KOPT-K1 (cell line): ENCODE data around the gene JDP2.

ENCODE experiments used
- H3K27ac ChIP-seq: fragments of 200-600 bp; sonication (generic); 2 replicates; pipeline ENCODE4 v1.5.1; 2016; ENCODE audit warnings: antibody characterized with exemption, mild to moderate bottlenecking, low read depth, low read length; ENCODE audit not compliant: poor library complexity, severe bottlenecking
- H3K36me3 ChIP-seq: fragments of 200-600 bp; sonication (generic); 2 replicates; pipeline ENCODE4 v1.5.1; 2017; ENCODE audit warnings: antibody characterized with exemption, mild to moderate bottlenecking, low read length, moderate library complexity; ENCODE audit not compliant: insufficient read depth
- H3K9me3 ChIP-seq: fragments of 200-600 bp; sonication (generic); 2 replicates; pipeline ENCODE4 v1.5.1; 2017; ENCODE audit warnings: antibody characterized with exemption, low read length, mild to moderate bottlenecking; ENCODE audit not compliant: insufficient read depth, poor library complexity, severe bottlenecking

The JDP2 gene

GRCh38 chr14:75399843-75400775 is 27.7 kb upstream of the JDP2 start:
- Histone ChIP-seq H3K27ac (no peak overlapping the region), H3K36me3 (no peaks in the 10 kb centered on the region), H3K9me3 (peaks cover 4% of the 10 kb centered on the region)

- Histone ChIP-seq H3K27ac (no peak overlapping the region), H3K36me3 (no peaks in the 10 kb centered on the region), H3K9me3 (peaks cover 4% of the 10 kb centered on the region)
Observed at GRCh38 chr14:75401361-75401760, 26.5 kb upstream of the JDP2 start.

- Histone ChIP-seq H3K36me3 (no peaks in the 10 kb centered on the region), H3K27ac (no peak overlapping the region), H3K9me3 (peaks cover 4% of the 10 kb centered on the region)
Observed at GRCh38 chr14:75402867-75403413, 24.9 kb upstream of the JDP2 start.

- H3K9me3 ChIP-seq, result no peaks in the 10 kb centered on the region
- no peaks in the 10 kb centered on the region for H3K36me3 ChIP-seq
- H3K27ac ChIP-seq, result no peak overlapping the region
Observed at GRCh38 chr14:75404847-75405246, 23.0 kb upstream of the JDP2 start.

- Histone ChIP-seq H3K36me3 (no peaks in the 10 kb centered on the region), H3K27ac (no peak overlapping the region), H3K9me3 (no peaks in the 10 kb centered on the region)
Observed at GRCh38 chr14:75406102-75406501, 21.7 kb upstream of the JDP2 start.

DNA sequence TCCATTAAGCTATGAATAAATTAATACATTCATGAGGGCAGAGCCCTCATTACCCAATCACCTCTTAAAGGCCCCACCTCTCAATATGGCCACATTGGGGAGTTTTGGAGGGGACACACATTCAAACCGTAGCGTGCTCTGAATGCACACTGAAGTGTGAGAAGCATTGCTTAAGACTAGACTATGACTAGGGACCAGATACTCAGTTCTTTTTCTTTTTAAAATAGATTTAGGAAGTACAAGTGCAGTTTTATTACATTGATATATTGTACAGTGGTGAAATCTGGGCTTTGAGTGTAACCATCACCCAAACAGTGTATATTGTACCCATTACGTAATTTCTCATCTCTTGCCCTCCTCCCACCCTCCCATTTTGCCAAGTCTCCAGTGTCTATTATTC is 21.0 kb upstream of the JDP2 start:
- no peaks in the 10 kb centered on the region for H3K36me3 ChIP-seq
- H3K9me3 ChIP-seq, result no peaks in the 10 kb centered on the region
- H3K27ac ChIP-seq, result no peak overlapping the region

GRCh38 chr14:75409316-75410205 is 18.3 kb upstream of the JDP2 start:
- H3K36me3 ChIP-seq, result no peaks in the 10 kb centered on the region
- H3K27ac ChIP-seq, result no peak overlapping the region

GRCh38 chr14:75411214-75411540 is 16.6 kb upstream of the JDP2 start:
- Histone ChIP-seq H3K9me3 (no peaks in the 10 kb centered on the region), H3K27ac (no peak overlapping the region), H3K36me3 (no peaks in the 10 kb centered on the region)

More at GRCh38 chr14:75409316-75410205, 18.3 kb upstream of the JDP2 start:
- H3K9me3 ChIP-seq, result no peaks in the 10 kb centered on the region

DNA sequence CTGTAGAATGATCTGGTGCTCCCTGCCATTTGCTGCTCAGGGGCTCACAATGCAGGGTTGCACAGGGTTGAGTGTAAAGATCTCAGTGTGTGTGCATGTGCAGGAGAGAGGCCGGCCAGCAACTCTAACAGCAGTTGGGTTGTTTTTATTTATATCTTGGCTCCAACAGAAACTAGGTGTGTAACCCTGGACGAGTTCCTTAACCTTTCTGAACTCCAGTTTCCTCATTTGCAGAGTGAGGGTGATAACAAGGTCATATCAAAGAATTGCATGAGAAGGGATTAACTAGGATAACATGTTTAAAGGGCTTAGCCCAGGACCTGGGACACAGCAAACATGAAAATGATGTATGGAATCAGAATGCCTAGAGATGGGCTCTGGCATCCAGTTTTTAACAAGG is 14.8 kb upstream of the JDP2 start:
- no peaks in the 10 kb centered on the region for H3K36me3 ChIP-seq
- no peaks in the 10 kb centered on the region for H3K9me3 ChIP-seq
- H3K27ac ChIP-seq, result no peak overlapping the region

- Histone ChIP-seq H3K36me3 (no peaks in the 10 kb centered on the region), H3K27ac (no peak overlapping the region), H3K9me3 (no peaks in the 10 kb centered on the region)
Observed at GRCh38 chr14:75417674-75418073, 10.1 kb upstream of the JDP2 start.

GRCh38 chr14:75418850-75419768 is 8.7 kb upstream of the JDP2 start:
- peaks cover under 1% of the 10 kb centered on the region for H3K9me3 ChIP-seq
- no peaks in the 10 kb centered on the region for H3K36me3 ChIP-seq
- H3K27ac ChIP-seq, result peak overlapping the region; percentile 68

- Histone ChIP-seq H3K27ac (no peak overlapping the region), H3K9me3 (peaks cover 5% of the 10 kb centered on the region), H3K36me3 (no peaks in the 10 kb centered on the region)
Observed at GRCh38 chr14:75422169-75422568, 5.7 kb upstream of the JDP2 start.

- Histone ChIP-seq H3K27ac (no peak overlapping the region), H3K9me3 (peaks cover 5% of the 10 kb centered on the region), H3K36me3 (no peaks in the 10 kb centered on the region)
Observed at GRCh38 chr14:75424496-75424895, 3.3 kb upstream of the JDP2 start.

- H3K27ac ChIP-seq, result no peak overlapping the region
- peaks cover 5% of the 10 kb centered on the region for H3K9me3 ChIP-seq
- no peaks in the 10 kb centered on the region for H3K36me3 ChIP-seq
Observed at GRCh38 chr14:75425446-75425845, 2.4 kb upstream of the JDP2 start.
